ENCODE data around the gene PKMYT1. TPM values are rescaled to one million over a fixed set of nuclear protein-coding genes. Genes with fewer than 3 reads are reported as not detected.

The PKMYT1 gene
- total and polyA plus RNA-seq, 9 of the 15 experiments (the other 6 are each of a cell fraction or from before 2014, with no cell fraction given), result 8.7 to 201 (median 37.8) TPM

GRCh38 chr16:2968738-2969544 is 11.3 kb downstream of the PKMYT1 start, which contains the start of gene PAQR4 (continued):
- peak; percentile 46; the same call in 1 of the 2 replicates for TF ChIP-seq TOE1 (IDR thresholded peaks at IDR 0.05; ENCODE audit: borderline replicate concordance)
- TF ChIP-seq TOE1 (CRISPR knock-in tag; IDR thresholded peaks at IDR 0.05; ENCODE audit: borderline replicate concordance, low read depth), result peak; percentile 89; the same call in 1 of the 2 replicates
- TF ChIP-seq MTA1 (IDR thresholded peaks at IDR 0.05; ENCODE audit: borderline replicate concordance), result no peak
- no peak for TF ChIP-seq ZNF253 (CRISPR knock-in tag; conservative IDR thresholded peaks at IDR 0.05)
- TF ChIP-seq MTA3 (IDR thresholded peaks at IDR 0.05; ENCODE audit: borderline replicate concordance), result peak; percentile 90
- no peak for TF ChIP-seq SRSF1 (IDR thresholded peaks at IDR 0.05; ENCODE audit: low read depth, low read length)
- peak; percentile 85 for TF ChIP-seq SMAD4 (CRISPR knock-in tag; conservative IDR thresholded peaks at IDR 0.05)
- no peak for TF ChIP-seq XRCC3 (IDR thresholded peaks at IDR 0.05)
- peak; percentile 70; the same call in 1 of the 2 replicates for TF ChIP-seq STAG1 (CRISPR knock-in tag; IDR thresholded peaks at IDR 0.05; ENCODE audit: borderline replicate concordance)
- TF ChIP-seq ZC3H11A (IDR thresholded peaks at IDR 0.05; ENCODE audit: low read depth, low read length), result no peak
- no peak for TF ChIP-seq FOXA1 (IDR thresholded peaks at IDR 0.05; ENCODE audit: borderline replicate concordance)
- TF ChIP-seq SAP30 (IDR thresholded peaks at IDR 0.05; ENCODE audit: borderline replicate concordance, insufficient read depth, low read depth, low read length, poor library complexity, severe bottlenecking), result peak; percentile 98
- no peak for TF ChIP-seq KHSRP (IDR thresholded peaks at IDR 0.05)
- TF ChIP-seq THRAP3 (IDR thresholded peaks at IDR 0.05; ENCODE audit: borderline replicate concordance), result no peak
- no peak for TF ChIP-seq CTCF (IDR thresholded peaks at IDR 0.05 in 2 of 3, conservative IDR thresholded peaks at IDR 0.05 in 1 of 3; ENCODE audit: insufficient read depth in 2 of 3, low read depth in 1 of 3, low read length in 3 of 3)
- peak; percentile 64 for TF ChIP-seq CCNT2 (IDR thresholded peaks at IDR 0.05; ENCODE audit: borderline replicate concordance, extremely low read depth, insufficient read length, low read depth, low read length)
- TF ChIP-seq U2AF1 (optimal IDR thresholded peaks at IDR 0.05; ENCODE audit: low read depth, low read length), result no peak
- peak; percentile 26 for TF ChIP-seq MXD1 (CRISPR knock-in tag; IDR thresholded peaks at IDR 0.05; ENCODE audit: borderline replicate concordance, poor library complexity, severe bottlenecking)
- TF ChIP-seq CXXC5 (CRISPR knock-in tag; IDR thresholded peaks at IDR 0.05), result peak; percentile 77
- TF ChIP-seq CSDE1 (IDR thresholded peaks at IDR 0.05), result no peak
- no peak for TF ChIP-seq FOXK2 (conservative IDR thresholded peaks at IDR 0.05 in 1 of 2, IDR thresholded peaks at IDR 0.05 in 1 of 2; ENCODE audit: low read depth in 2 of 2)
